GM12891 (cell line): ENCODE data around the gene POMGNT2.

Source experiments
- POLR2A ChIP-seq: IDR thresholded peaks from 2 replicates; pipeline ENCODE4 v1.6.1; 2011; ENCODE audit warnings: low read depth, low read length, control low read depth
- POLR2AphosphoS5 ChIP-seq: IDR thresholded peaks from 2 replicates; pipeline ENCODE4 v1.6.1; 2011; ENCODE audit warnings: low read depth, low read length, control low read depth

DNA sequence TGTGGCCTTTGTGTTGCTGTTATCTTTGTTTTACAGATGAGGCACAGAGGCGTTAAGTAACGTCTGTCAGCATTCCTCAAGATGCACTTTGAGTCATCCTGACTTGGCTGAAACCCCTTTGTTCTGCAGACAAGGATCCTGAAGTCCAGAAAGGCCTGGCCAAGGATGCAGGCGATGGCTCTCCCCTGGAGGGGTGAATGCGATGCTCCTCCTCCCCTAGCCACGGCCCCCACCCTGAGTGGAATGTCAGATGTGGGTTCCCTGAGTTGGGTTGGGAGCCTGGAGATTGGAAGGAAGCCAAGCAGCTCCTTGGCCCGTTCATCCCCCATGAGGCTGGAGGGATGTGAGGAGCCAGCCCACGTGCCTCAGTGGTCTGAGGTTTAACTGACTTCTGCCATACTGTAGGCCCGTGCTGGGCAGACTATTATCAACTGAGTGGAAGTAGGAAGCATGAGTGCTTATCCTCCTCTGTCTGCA lies 43.3 kb downstream of the POMGNT2 start:
- TF ChIP-seq POLR2AphosphoS5 (no peak), POLR2A (no peak)
